ELR (cell line): Measurements from ENCODE around the gene RNLS.

Source experiments
- DNase-seq: peaks from one replicate; pipeline ENCODE4 v3.0.0-alpha.2; 2015; ENCODE audit warnings: low read depth

The RNLS gene

DNA sequence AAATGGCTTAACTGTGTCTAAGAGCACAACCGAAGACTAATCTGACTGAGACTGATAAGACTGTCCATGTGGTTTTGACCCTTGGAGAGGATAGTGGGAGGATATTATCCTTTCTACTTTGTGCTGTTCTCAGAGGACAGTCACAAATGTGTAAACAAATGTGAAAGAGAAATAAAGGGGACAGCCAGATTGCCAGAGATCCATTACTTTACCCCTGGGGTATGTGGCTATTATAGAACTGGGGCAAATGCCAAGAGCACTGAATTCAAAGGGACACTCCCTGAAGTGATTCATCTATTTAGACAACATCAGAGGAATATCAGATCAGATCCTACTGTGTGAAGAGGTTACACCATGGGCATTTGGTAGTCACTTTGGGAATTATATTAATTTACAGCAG lies 154.7 kb downstream of the RNLS start:
- peak; percentile 45 for DNase-seq

DNA sequence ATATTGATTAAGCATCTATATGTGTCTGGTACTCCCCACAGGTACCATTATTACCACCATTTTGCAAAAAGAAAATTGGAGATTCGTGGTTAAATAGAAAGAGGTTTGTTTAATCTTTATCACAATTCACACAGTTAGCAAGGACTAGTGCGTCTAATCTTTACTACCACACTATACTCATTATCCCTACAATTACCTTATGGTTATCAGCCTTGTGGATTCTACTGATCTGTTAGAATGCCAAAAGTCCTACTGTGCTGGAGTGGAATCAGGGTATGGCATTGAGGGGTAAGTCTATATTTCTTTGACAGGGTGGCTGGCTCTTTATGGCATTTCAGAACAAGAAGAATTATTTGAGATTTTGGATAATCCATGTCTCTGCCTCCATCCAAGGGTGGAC lies 156.1 kb downstream of the RNLS start:
- DNase-seq = no peak

DNA sequence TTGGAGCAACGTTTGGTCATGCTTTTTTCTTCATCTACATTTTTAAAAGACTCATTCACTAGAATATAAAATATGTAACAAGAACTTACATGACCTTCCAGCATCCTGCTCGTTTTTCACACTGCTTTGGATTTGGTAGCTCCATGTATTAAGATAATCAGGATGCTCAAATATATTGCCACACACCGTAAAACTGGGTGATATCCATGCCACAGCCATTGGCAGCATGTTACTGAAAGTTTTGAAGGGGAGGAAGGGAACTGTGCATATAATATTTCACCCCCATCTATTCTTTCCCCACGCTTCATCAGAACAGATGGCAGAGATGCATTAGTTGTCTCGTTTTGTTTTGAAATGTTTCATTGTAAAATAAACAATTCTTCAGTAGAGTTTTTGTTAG lies 158.2 kb downstream of the RNLS start:
- no peak for DNase-seq

DNA sequence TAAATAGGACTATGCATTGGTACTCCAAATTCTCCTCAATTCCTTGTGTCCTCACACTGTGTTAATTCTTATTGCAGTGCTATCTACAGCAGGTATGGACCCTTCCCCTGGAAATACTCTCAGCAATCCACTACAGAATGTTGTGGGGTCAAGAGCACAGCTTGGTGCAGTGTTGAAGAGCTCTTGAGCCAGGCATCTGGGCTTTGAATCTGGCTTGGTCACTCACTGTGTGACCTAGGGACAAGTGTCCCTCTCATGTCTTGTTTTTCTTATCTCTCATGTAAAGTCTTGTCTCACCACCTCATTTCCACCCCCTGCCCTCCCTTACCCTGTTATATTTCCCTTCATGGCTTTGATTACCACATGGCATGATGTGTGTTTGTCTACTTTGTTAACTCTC lies 159.4 kb downstream of the RNLS start:
- DNase-seq = no peak

DNA sequence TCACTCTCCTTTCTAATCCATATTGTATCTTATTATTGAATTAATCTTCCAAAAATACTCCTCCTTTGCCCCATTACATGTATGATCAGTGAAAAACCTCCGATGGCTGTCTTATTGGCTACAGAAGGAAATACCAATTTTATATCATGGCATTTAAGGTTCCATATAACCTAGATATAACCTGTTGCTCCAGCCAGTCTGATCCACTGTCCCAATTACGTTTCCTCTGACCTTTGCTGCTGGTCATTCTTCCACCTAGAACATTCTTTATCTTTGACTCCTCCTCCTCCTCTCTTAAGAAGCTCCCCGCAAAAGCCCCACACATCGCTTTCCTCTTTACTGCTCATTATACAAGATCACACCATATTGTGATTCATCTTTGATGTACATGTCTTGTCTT lies 161.5 kb downstream of the RNLS start:
- no peak for DNase-seq

DNA sequence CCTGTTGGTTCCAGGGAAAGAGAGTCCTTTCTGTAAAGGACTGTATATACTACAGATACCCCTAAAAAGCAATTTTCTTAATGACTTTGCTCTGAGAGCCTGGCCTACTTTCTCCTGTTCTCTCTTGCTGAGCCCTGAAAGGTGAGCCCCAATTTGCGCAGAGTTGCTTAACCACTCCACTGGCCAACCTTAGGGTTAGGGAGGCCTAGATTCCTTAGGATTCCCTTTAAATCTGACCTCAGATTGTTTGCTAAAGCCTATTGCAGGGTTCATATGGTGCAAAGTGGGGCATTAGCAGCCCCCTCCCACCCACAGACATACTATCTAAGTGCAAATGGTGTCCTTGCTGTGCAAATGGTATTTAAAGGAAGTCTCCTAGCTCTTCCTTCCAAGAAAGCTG lies 164.2 kb downstream of the RNLS start:
- DNase-seq = no peak

DNA sequence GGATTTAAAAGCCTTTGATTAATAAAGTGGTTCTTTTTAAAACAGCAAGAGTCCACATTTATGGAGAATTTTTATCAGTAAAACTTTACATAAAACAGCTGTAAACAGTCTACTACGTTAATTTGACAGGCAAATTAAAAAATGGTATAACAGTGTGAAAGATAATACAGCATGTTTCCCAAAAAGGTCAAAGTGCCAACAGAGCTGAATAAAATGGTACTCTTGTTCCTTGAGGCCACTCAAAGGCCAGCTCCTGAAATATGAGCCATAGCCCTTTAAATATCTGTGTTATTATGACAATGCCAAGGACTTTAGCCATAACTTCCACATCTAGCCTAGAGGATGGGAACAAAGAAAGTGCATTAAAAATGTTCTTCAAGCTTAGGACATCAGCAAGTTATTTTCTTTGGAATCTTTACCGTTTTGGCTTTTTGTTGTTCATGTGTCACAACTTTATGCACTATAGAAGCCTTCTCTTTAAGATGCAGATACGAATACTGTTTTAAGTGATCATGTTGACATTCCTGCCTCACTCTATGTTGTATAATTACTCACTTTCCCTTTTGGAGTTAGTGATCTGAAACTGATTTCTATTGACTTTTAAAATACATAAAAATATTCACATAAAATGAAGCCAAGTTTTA lies 165.6 kb downstream of the RNLS start:
- no peak for DNase-seq

DNA sequence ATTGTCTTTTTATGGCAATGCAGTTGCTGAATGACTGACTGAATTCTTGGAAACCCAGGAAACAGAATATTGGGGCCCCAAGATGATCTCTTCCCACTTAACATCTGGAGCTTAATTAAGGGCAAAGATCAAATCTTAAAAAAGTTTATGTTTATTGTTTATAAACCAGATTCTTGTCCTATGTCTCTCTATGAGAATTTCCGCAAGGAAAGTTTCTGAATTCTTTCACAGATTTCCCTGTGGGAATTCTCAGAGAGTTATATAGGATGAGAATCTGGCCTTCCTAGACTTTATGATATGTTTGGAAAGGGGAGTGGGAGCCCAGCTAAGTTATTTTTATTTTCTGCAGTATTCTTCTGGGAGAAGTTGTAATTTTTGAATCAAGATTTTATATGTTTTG lies 166.3 kb downstream of the RNLS start:
- DNase-seq = no peak

DNA sequence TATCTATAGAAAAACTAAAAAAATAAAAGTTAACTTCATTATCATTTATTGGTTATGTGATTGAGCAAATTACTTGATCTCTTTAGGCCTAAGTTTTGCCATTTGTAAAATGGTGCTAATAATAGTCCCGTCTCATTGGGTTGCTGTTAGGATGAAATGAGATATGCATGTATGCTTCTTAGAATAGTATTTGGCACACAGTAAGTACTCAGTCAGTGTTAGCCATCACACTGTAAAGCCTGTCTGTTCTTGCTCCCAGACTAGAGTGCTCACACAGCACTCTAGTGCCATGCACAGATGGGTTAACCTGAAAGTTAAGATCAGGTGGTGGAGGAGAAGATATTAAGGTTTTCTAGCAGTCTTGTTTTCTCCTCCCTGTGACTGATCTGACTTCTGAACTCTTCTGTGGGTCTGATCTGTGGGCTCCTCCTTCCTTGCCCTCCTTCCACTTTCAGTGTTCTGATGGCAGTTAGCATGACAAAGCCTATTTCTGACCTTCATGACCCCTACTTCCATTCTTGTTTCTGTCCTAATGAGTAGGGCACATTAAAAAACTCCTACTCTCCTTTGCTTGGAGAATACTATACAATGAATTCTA lies 167.5 kb downstream of the RNLS start:
- DNase-seq = no peak

DNA sequence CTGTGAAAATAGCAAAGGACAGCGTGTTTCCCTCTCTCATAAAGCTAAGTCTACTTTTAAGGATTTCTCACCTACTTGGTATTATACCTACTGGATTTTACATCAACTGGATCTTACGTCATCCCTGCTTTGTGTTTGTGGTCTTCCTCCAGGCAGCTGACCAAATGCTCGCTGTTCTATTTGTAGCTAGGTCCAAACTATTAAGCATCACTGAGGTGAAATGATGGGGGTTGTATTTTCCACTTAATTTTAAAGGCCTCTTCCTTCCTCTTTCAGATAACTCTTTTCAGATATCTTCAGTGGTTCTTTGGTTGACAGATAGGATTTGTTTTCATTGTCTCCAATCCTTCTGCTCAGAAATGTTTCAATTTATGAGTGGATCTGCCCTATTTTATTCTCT lies 169.7 kb downstream of the RNLS start:
- no peak for DNase-seq

DNA sequence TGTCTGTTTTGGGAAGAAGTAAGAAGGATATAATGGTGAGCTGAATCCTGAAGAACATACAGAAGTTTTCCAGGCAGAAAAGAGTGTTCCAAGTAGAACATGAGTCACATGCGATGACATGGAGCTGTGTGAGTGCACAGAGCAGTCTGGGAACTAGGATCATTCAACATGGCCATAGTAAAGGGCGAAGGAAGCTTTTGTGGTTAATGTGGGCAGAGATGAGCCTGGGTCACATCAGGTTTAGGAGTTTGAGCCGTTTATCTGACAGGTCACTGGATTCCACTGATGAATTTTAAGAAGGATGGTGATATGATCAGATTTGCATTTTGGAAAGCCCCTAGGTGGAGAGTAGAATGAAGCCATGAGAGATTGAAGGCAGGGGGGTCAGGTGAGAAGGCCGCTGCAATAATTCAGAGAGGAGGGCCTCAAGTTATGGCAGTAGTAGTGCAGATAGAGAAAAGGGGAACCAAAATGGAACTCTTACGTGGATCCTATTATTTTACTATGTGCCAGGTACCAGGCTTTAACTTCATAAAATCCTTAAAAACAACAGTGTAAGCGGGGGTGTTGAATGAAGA lies 171.3 kb downstream of the RNLS start:
- DNase-seq = no peak

DNA sequence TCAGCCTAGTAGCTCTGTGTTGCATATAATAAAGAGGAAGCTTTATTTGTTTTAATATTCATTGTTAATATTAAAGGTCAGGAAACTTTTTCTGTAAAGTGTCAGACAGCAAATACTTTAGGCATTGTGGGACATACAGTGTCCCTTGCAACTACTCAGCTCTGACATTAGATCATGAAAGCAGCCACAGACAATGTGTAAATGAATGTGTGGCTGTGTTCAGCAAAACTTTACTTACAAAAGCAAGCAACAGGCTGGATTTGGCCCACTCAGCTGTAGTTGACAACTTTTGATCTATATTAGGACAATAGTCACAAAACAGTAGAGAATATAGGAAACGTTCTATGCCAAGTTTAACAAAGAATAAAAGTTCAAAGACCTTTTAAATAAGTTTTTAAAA lies 173.3 kb downstream of the RNLS start:
- no peak for DNase-seq

DNA sequence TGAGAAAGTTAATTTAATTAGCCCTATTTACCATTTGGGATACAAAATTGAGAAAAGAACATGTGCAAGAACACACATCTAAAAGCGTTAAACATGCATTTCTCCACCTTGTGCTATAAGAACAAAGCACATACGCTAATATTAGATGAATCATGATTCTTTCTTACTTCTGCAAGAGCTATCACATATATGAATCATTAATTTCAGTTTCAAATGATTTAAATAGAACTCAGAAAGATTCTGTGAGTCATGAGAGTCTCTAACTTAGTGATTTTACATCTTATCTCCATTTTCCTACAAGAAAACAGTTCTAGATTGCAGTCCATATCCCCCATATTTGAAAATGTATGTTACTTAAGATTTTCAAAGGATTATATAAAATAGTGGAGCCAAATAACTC lies 173.9 kb downstream of the RNLS start:
- DNase-seq = peak; percentile 46

DNA sequence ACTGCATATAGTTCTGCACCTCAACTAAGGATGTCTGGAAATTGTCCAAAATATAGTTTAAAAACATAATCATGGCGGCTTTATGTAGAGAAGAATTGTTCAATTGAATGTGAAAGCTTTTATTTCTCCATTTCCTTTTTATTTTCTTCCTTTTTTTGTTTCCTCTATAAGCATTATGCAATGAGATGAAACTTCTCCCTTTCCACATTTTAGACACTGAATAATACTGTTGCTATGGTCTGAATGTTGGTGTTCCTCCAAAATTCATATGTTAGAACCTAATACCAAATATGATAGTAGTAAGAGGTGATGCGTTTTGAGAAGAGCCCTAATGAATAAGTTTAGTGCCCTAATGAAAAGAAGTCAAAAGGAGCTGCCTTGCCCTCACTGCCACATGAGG lies 175.0 kb downstream of the RNLS start:
- DNase-seq = no peak

DNA sequence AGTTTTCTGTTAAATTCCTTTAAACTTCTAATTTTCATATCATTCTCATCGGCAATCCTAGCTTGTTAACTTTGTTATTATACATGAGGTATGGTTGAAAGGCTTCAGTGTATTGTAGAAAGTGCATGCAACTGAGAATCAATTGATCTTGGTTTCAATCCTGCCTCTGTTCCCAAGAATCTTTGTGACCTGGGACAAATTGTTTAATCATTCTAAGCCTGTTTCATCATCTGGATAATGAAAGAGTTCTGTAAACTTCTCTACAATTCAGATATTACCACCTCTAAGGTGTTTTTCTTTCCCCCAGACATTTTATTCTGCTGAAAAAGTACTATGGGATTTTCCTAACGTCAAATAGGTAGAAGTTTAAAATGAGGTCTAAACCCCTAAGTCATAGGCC lies 179.0 kb downstream of the RNLS start:
- no peak for DNase-seq

DNA sequence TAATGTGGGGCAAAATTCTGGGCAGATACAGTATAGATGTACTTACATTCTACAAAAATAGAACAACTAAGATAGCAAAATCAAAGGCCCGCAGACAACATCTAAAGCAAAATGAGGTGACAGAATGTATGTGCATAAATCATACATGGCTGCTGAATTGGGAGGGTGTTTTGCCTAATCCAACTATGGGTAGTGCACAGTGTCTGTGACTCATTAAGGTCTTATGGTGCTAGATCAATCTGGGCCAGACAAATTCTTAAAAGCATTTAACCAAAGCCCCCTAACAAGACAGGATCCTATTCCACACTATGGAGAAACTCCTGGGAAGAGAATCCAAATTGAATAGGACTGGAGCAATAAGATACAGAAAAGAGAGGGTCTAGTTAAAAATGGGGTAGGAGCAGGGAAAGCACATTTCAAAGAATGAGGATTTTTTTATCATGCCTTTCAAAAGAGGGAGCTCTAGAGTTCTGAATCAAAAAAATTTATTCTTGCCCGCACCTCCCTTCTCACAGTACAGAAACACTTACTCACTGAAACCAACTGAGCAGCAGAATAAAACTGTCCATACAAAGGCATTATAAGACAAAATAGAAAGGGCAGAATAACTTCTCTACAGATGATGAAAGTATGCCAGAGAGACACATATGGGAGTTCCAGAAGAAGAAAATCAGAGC lies 181.3 kb downstream of the RNLS start:
- peak; percentile 51 for DNase-seq

DNA sequence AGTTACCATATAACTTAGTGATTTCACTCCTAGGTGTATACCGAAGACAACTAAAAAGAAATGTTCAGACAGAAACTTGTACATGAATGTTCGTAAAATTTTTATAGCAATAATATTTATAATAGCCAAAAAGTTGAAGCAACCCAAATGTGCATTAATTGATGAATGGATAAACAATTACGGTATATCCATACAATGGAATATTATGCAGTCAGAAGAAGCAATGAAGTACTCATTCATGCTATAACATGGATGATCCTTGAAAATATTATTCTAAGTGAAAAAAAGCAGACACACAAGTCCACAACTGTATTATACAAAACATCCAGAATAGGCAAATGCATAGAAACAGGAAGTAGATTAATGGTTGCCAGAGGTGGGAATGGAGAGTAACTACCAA lies 183.9 kb downstream of the RNLS start:
- no peak for DNase-seq

DNA sequence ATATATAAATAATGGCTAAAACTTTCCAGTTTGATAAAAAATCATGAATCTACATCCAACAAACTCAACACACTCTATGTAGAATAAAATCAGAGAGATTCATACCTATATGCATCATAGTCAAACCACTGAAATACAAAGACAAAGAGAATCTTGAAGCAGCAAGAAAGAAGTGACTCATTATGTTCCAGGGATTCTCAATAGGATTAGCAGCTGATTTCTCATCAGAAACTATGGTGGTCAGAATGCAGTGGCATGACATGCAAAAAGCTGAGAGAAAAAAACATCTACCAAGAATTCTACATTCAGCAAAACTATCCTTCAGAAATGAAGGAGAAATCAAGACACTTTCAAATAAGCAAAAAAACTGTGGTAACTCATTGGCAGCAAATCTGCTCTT lies 187.4 kb downstream of the RNLS start:
- peak; percentile 34 for DNase-seq

DNA sequence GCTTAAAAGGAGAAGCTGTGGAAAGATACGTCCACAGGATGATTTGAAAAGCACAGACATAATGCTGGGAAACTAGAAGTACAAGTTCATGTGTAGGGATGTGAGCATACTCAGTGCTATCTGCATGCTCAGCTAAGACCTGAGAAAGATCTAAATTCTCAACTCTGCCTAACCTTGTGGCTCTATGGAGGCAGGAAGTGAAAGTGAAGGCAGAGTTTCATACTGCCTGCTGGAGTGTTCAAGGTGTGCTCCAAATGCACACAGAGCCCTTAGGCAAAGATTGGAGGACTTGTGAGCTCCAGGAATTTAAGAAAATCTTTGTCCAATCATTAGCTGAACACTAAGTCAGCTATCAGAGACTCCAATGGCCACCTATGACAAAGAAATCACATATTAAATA lies 190.9 kb downstream of the RNLS start:
- no peak for DNase-seq

DNA sequence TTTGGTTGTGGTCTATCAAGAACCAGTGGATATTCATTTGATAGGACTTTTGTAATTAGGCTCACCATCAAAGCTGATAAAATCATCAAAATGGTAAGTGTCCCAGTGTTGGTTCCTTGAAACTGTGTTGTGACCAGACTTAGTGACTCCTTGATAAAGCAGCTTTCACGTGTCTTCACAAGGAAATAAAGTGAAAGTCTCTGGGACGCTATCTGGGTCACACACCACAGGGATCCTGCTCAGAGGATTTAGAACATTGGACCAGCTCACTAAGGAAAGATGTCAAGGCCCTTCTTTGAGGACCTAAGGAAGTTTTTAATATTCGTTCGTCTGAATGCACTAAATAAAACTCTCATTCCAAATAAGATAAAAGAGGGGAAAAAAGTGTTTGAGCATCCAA lies 193.1 kb downstream of the RNLS start:
- DNase-seq = no peak

DNA sequence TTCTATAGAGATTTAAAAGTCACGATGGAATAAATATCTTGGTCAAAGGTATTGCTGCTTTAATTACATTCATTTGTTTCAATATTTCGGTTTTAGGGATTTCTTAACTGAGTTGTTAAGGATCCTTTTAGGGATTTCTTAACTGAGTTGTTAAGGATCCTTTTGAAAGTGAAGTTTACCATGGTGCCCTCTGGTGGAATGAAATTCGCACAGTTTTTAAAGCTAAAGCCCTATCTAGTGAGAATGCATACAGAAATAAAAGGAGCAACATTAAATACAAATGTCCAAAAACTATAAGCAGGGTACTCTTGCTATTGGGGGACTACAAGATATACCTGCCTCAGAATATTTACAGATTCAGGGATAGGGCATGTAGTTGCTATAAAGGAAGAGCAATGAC lies 193.7 kb downstream of the RNLS start:
- peak; percentile 65 for DNase-seq

DNA sequence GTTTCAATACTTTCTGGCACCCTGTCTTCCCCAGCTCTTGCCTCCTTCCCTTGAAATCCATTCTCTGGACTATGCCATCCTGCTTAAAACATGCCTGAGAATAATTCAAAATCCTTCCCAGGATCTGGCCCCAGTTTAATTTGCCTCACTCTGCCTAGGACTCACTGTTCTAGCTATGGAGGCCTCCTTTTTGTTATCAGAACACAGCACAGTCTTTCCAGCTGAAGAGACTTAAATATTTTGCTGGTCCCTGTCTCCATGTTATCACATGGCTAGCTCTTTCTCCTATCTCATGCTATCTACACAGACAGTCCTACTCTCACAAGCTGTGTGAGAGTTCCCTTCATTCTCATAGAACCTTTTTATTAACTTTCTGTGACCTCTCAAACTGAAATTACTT lies 194.8 kb downstream of the RNLS start:
- DNase-seq = no peak
